Activated naive CD4-positive, alpha-beta T cell treated with Interleukin-2 at 50 U/mL for 16 hours (primary cell): ENCODE measurements around the gene CDC25B.
A peak's percentile ranks its signal among the peaks of the same experiment; 100 is the strongest.
"Not testable (repeated sequence)": the region's sequence is repeated elsewhere in the genome, so short reads cannot be mapped to it uniquely, and the experiment has no call there.

Source experiments
- DNase-seq: peaks from one replicate; pipeline ENCODE4 v3.0.0-alpha.2; 2020

CDC25B gene

GRCh38 chr20:3842348-3842930, 46.3 kb downstream of the CDC25B start:
- DNase-seq, result no peak

GRCh38 chr20:3843490-3843889, 47.4 kb downstream of the CDC25B start:
- DNase-seq, result no peak

GRCh38 chr20:3843990-3844619, 48.0 kb downstream of the CDC25B start:
- DNase-seq, result not testable (repeated sequence)

DNA sequence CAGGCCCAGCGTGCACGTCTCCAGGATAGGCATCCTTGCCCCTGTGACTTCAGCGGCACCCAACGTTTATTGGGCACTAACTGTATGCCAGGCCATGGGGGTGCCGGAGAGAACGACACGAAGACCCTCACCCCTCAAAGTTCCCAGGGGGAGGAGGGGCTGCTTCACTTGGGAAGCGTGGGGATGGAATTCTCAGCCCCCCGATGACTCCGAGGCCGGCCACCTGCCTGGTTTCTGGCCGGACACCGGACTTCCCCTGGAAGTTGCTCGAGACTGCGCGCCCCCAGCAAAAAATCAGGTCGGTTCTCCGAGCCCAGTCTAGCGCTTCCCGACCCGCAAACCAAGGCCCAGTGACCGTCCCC, 50.2 kb downstream of the CDC25B start:
- DNase-seq, result no peak

GRCh38 chr20:3846740-3847428, 50.8 kb downstream of the CDC25B start, which contains the start of gene MAVS:
Gene MAVS, plus strand, starts transcription at chr20:3846834. Its CDS starts 7,791 bp downstream, at chr20:3854625.
- peak; percentile 89 for DNase-seq

DNA sequence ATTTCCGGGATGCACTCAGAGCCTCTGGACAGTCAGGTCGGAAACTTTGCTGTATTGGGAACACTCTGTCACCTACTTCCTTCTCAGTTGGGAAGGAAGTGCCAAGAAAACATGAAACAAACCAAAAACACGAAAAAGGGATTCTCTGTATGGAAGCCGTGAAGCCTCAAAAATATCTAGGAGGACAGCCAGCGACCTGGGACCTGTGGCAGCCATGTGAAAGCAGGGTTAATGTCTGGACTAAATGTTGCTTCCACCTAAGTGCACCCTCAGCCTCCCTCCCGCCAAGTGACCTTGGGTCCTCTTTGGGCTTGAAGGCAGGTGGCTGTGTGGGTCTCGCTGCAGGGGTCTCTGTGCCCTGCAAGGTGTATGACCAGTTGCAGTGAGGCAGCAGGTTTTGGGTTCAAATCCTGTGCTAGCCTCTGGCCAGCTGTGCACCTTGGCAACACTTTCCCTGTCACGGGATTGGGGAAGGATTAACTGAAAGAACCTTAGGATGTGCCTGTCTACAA, 51.4 kb downstream of the CDC25B start:
- DNase-seq, result no peak

DNA sequence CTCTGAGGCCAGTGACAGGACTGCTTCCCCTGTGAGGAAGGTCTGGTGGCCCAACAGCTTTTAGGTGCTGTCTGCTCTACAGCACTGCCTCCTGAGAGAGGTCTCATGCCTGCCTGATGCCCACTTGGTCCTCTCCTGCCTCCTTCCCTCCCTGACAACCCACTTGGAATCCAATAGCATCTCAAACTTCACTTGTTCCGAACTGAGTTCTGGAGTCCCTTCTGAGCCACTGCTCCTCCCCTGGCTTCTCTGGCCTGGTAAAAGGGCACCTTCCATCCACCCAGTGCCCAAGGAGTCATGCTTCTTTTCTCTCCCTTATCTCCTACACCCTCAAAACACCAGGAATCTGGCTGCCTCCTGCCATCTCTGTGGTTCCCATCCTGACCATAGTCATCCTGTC, 52.5 kb downstream of the CDC25B start:
- DNase-seq, result no peak

DNA sequence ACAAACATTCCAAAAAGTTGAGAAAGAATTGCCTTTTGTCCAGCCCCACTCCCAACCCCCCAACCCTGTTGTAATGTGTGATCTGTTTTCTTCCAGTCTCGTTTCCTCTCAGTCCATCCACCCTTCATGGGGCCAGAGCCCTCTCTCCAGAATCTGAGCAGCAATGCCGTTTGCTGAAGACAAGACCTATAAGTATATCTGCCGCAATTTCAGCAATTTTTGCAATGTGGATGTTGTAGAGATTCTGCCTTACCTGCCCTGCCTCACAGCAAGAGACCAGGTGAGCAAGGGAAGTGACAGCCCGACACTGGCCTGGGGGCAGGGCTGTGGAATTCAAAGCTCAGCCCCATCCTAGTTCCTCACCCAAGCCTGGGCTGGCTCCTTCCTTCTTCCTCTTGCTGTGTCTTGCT, 58.4 kb downstream of the CDC25B start:
- DNase-seq, result no peak
